Measurements from ENCODE around the gene MED25. TPM values are rescaled to one million over a fixed set of nuclear protein-coding genes. Genes with fewer than 3 reads are reported as not detected.
A peak's percentile ranks its signal among the peaks of the same experiment; 100 is the strongest.

MED25 gene
- total and polyA plus RNA-seq, 9 of the 15 experiments (the other 6 are each of a cell fraction or from before 2014, with no cell fraction given) = 4.1 to 93.9 (median 19.3) TPM

- TF ChIP-seq MGA (IDR thresholded peaks at IDR 0.05) (peak; percentile 88; the same call in 1 of the 2 replicates), PHF21A (IDR thresholded peaks at IDR 0.05; ENCODE audit: borderline replicate concordance, low read depth) (peak; percentile 23; the same call in 1 of the 2 replicates), CHCHD3 (CRISPR knock-in tag; IDR thresholded peaks at IDR 0.05) (no peak), TAF7 (tag; IDR thresholded peaks at IDR 0.05) (peak; percentile 43; the same call in 1 of the 2 replicates), ZFP1 (CRISPR knock-in tag; IDR thresholded peaks at IDR 0.05) (no peak), ZNF174 (CRISPR knock-in tag; IDR thresholded peaks at IDR 0.05) (no peak), ZNF512 (tag; IDR thresholded peaks at IDR 0.05) (no peak), ZNF511 (CRISPR knock-in tag; IDR thresholded peaks at IDR 0.05) (peak; percentile 46; the same call in 1 of the 2 replicates), ZNF232 (CRISPR knock-in tag; IDR thresholded peaks at IDR 0.05) (no peak), EP400 (IDR thresholded peaks at IDR 0.05) (peak; percentile 75), ZNF584 (CRISPR knock-in tag; IDR thresholded peaks at IDR 0.05; ENCODE audit: low read depth) (no peak), NR0B1 (IDR thresholded peaks at IDR 0.05; ENCODE audit: partially characterized antibody) (no peak)
Observed at GRCh38 chr19:49869484-49870308, 51.6 kb downstream of the MED25 start (continued).

Measured in K562 (cell line).